WI38 (cell line): ENCODE measurements around the gene DPYSL3.
"Not testable (repeated sequence)": the region's sequence is repeated elsewhere in the genome, so short reads cannot be mapped to it uniquely, and the experiment has no call there.

Source experiments
- H3K4me3 ChIP-seq: 2 replicates; pipeline ENCODE4 v1.5.1; 2011; ENCODE audit warnings: low read depth, mild to moderate bottlenecking, control low read depth, low read length
- TF ChIP-seq, protein P1 (sequence below): IDR thresholded peaks from 2 replicates; pipeline ENCODE4 v1.5.1; 2012; ENCODE audit warnings: low read depth, mild to moderate bottlenecking, control low read depth, low read length

The DPYSL3 gene

GRCh38 chr5:147369742-147370374 is 140.0 kb downstream of the DPYSL3 start:
- TF ChIP-seq, protein P1, sequence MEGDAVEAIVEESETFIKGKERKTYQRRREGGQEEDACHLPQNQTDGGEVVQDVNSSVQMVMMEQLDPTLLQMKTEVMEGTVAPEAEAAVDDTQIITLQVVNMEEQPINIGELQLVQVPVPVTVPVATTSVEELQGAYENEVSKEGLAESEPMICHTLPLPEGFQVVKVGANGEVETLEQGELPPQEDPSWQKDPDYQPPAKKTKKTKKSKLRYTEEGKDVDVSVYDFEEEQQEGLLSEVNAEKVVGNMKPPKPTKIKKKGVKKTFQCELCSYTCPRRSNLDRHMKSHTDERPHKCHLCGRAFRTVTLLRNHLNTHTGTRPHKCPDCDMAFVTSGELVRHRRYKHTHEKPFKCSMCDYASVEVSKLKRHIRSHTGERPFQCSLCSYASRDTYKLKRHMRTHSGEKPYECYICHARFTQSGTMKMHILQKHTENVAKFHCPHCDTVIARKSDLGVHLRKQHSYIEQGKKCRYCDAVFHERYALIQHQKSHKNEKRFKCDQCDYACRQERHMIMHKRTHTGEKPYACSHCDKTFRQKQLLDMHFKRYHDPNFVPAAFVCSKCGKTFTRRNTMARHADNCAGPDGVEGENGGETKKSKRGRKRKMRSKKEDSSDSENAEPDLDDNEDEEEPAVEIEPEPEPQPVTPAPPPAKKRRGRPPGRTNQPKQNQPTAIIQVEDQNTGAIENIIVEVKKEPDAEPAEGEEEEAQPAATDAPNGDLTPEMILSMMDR, result peak; percentile 38; the same call in 1 of the 2 replicates

DNA sequence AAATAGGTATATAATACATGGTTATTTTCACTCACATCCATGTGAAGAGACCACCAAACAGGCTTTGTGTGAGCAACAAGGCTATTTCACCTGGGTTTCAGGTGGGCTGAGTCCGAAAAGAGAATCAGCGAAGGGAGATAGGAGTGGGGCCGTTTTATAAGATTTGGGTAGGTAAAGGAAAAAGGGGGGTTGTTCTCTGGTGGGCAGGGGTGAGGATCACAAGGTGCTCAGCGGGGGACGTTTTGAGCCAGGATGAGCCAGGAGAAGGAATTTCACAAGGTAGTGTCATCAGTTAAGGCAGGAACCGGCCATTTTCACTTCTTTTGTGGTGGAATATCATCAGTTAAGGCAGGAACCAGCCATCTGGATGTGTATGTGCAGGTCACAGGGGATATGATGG is 142.5 kb downstream of the DPYSL3 start:
- not testable (repeated sequence) for H3K4me3 ChIP-seq

More at GRCh38 chr5:147369742-147370374, 140.0 kb downstream of the DPYSL3 start:
- H3K4me3 ChIP-seq, result no peak overlapping the region

GRCh38 chr5:147361441-147362175 is 148.3 kb downstream of the DPYSL3 start:
- TF ChIP-seq, protein P1, result no peak
- H3K4me3 ChIP-seq, result no peak overlapping the region

DNA sequence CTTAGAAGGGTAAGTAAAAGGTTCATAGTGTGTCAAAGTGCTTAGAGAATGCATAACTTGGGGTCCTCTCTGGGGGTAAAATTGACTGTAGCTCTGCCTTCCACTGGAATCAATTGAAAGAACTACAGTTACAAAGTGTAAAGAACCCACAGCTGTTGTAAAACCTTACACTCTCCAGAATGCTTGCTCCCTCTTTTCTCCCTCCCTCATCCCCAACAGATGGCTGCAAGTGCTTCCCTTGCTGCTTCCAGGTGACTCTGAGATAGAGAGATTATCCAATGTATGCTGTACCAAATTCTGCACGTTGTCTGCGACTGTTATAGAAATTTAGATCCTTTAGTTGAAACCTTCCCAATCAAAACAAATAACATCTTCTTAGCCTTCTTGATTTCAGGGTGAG is 149.1 kb downstream of the DPYSL3 start:
- TF ChIP-seq, protein P1, result no peak
- H3K4me3 ChIP-seq, result no peak overlapping the region

DNA sequence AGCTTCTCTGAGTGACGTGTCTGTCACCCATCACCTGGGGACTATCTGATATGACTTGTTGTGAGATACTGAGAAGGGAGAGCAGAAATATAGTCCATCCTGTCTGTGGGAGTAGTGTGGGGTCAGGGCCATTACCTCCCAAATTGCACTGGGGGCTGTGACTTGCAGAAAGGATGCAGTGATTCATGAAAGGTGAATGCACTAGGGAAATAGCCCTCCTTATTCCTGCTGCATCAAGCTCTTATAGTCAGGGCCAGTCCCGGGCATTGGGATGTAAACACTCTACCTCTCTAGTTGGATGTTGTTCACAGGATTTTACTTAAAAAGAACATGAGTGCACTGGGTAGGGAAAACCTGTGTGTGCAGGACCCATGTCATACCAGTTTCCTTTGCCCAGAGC is 150.3 kb downstream of the DPYSL3 start:
- TF ChIP-seq, protein P1, result no peak
- H3K4me3 ChIP-seq, result no peak overlapping the region

- TF ChIP-seq, protein P1, result no peak
- no peak overlapping the region for H3K4me3 ChIP-seq
Measured at GRCh38 chr5:147359101-147359500, 150.8 kb downstream of the DPYSL3 start.

DNA sequence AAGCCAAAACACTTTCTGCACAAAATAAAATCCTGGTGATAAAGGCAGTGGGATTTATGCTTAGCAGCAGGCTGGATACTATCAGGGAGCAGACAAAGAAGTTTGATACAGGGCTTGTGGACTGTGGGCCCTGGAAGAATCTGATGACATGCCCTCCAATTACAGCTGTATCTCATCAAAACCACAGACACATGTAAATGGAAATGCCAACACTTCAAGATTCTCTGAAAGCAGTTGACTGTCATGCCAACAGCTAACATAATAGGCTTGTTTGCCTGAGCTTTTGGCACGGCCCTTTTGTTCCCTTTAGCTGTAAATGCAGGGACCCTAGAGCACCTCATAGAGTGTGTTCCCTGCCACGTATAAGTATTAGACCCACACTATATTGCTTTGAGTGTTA is 160.6 kb downstream of the DPYSL3 start:
- no peak overlapping the region for H3K4me3 ChIP-seq
- TF ChIP-seq, protein P1, result no peak
